HepG2 (cell line): ENCODE measurements around the gene PCGF6. TPM values are rescaled to one million over a fixed set of nuclear protein-coding genes. Genes with fewer than 3 reads are reported as not detected.

Experiments used
- ATF4 ChIP-seq, 2 experiments: fragments of 450-650 bp in 1 of 2; sonication (generic) in 1 of 2; formaldehyde crosslinking; IDR thresholded peaks; 2 replicates each; pipeline versions ENCODE4 v1.5.0 to v1.8.0; 2020 to 2022; ENCODE audit warnings: mild to moderate bottlenecking in 1 of 2, missing genetic modification reagents in 1 of 2
- EED ChIP-seq: sonication (generic); formaldehyde crosslinking; IDR thresholded peaks from 2 replicates; pipeline ENCODE4 v1.5.0; 2020; ENCODE audit warnings: mild to moderate bottlenecking, missing genetic modification reagents
- KLF6 ChIP-seq: IDR thresholded peaks from 2 replicates; pipeline ENCODE4 v1.8.0; 2016; ENCODE audit warnings: missing biosample characterization, missing genetic modification reagents
- MAZ ChIP-seq, 2 experiments: sonication (generic) in 1 of 2; formaldehyde crosslinking in 1 of 2; IDR thresholded peaks; 2 replicates each; pipeline versions ENCODE4 v1.5.0 to v1.6.1; 2012 to 2020; ENCODE audit warnings: low read depth in 2 of 2, mild to moderate bottlenecking in 2 of 2, borderline replicate concordance in 1 of 2, improper control_type of control experiment in 1 of 2, low read length in 1 of 2, missing genetic modification reagents in 1 of 2, moderate library complexity in 1 of 2
- PBX2 ChIP-seq: IDR thresholded peaks from 2 replicates; pipeline ENCODE4 v1.6.1; 2016; ENCODE audit warnings: control low read depth
- REST ChIP-seq, 2 experiments: IDR thresholded peaks; 2 replicates each; pipeline ENCODE4 v1.6.1; 2011 to 2012; ENCODE audit warnings: low read length in 2 of 2, borderline replicate concordance in 1 of 2, low read depth in 1 of 2, mild to moderate bottlenecking in 1 of 2, moderate library complexity in 1 of 2
- SMARCE1 ChIP-seq: fragments of 450-650 bp; IDR thresholded peaks from 2 replicates; pipeline ENCODE4 v1.6.1; 2017; ENCODE audit warnings: borderline replicate concordance
- ZBTB38 ChIP-seq: sonication (generic); formaldehyde crosslinking; IDR thresholded peaks from 2 replicates; pipeline ENCODE4 v1.5.1; 2020; ENCODE audit warnings: mild to moderate bottlenecking, missing genetic modification reagents
- ZC3H4 ChIP-seq: sonication (generic); formaldehyde crosslinking; IDR thresholded peaks from 2 replicates; pipeline ENCODE4 v1.4.0; 2020; ENCODE audit warnings: missing genetic modification reagents, borderline replicate concordance
- ZNF263 ChIP-seq: sonication (generic); formaldehyde crosslinking; IDR thresholded peaks from 2 replicates; pipeline ENCODE4 v1.4.0; 2020; ENCODE audit warnings: missing genetic modification reagents
- ZNF30 ChIP-seq: sonication (generic); formaldehyde crosslinking; IDR thresholded peaks from 2 replicates; pipeline ENCODE4 v1.5.0; 2020; ENCODE audit warnings: mild to moderate bottlenecking, missing genetic modification reagents
- ZNF747 ChIP-seq: sonication (generic); formaldehyde crosslinking; IDR thresholded peaks from 2 replicates; pipeline ENCODE4 v1.8.1; 2023; ENCODE audit warnings: missing genetic modification reagents, mild to moderate bottlenecking, borderline replicate concordance
- ZNF777 ChIP-seq: sonication (generic); formaldehyde crosslinking; IDR thresholded peaks from 2 replicates; pipeline ENCODE4 v1.4.0; 2020; ENCODE audit warnings: missing genetic modification reagents
- ZSCAN29 ChIP-seq: sonication (generic); formaldehyde crosslinking; conservative IDR thresholded peaks from 2 replicates; pipeline ENCODE4 v1.4.0; 2020; ENCODE audit warnings: mild to moderate bottlenecking, missing genetic modification reagents
- polyA plus RNA-seq, 8 experiments: library from polyadenylated mRNA; depleted of rRNA in 3 of 8; stranded (reverse) in 7 of 8; unstranded in 1 of 8; fragments of >200 nt; fragmentation: Illumina TruSeq in 4 of 8; extraction: Trizol in 4 of 8; gene quantifications; 2 replicates each; pipeline versions ENCODE4 v1.2.1 to v1.2.3, GENCODE V29; 2011 to 2016; ENCODE audit warnings: low read depth in 4 of 8, missing spikeins in 1 of 8, mixed read lengths in 1 of 8; ENCODE audit not compliant: insufficient read depth in 1 of 8
- total RNA-seq, 5 experiments: library from RNA; depleted of rRNA; stranded (reverse); fragments of >200 nt; fragmentation: Illumina TruSeq; extraction: Trizol; gene quantifications; 2 replicates each; pipeline ENCODE4 v1.2.3, GENCODE V29; 2016; ENCODE audit warnings: low read depth in 1 of 5
- TF ChIP-seq, protein P1 (sequence below): sonication (generic); formaldehyde crosslinking; IDR thresholded peaks from 2 replicates; pipeline ENCODE4 v1.4.0; 2020; ENCODE audit warnings: mild to moderate bottlenecking, missing genetic modification reagents

Gene PCGF6
- total and polyA plus RNA-seq, 2 of the 13 experiments (the other 11 are each of a cell fraction or from before 2014, with no cell fraction given) = 5.2 to 19.4 TPM

DNA sequence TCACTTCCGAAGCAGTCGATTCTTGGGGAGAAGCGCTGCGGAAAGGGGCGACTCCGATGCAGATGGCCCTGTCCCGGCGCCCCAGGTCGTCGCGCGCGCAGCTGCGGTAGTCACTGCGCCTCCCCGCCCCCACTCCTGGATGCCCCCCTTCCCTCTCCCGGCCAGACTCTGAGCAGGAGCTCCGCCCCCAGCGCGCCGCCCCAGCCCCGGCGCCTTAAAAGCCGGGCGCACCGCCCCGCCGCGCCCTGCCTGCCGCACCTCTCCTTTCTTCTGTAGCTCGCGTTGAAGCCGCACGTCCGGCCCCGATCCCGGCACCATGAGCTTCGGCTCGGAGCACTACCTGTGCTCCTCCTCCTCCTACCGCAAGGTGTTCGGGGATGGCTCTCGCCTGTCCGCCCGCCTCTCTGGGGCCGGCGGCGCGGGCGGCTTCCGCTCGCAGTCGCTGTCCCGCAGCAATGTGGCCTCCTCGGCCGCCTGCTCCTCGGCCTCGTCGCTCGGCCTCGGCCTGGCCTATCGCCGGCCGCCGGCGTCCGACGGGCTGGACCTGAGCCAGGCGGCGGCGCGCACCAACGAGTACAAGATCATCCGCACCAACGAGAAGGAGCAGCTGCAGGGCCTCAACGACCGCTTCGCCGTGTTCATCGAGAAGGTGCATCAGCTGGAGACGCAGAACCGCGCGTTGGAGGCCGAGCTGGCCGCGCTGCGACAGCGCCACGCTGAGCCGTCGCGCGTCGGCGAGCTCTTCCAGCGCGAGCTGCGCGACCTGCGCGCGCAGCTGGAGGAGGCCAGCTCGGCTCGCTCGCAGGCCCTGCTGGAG lies 73.8 kb downstream of the PCGF6 start, which contains the start of gene INA (continued):
- TF ChIP-seq ZBTB38 (CRISPR knock-in tag) (0 out of 2 replicates have a peak, but pooled peaks have one; percentile 23), REST (IDR thresholded peaks at IDR 0.05; ENCODE audit: borderline replicate concordance in 1 of 2, low read depth in 1 of 2, low read length in 2 of 2) (peak in 1 of 2 experiments; percentile 7; a peak in 2 of 4 replicates), MAZ (IDR thresholded peaks at IDR 0.05; ENCODE audit: borderline replicate concordance, low read depth, low read length) (no peak), MAZ (CRISPR knock-in tag; IDR thresholded peaks at IDR 0.05; ENCODE audit: low read depth) (0 out of 2 replicates have a peak, but pooled peaks have one; percentile 21), PBX2 (CRISPR knock-in tag) (no peak), ZSCAN29 (CRISPR knock-in tag) (no peak), KLF6 (no peak), ZNF777 (CRISPR knock-in tag) (peak; percentile 35; the same call in 1 of the 2 replicates), ZC3H4 (CRISPR knock-in tag) (no peak), EED (CRISPR knock-in tag) (no peak), ZNF747 (CRISPR knock-in tag) (no peak), ZNF263 (CRISPR knock-in tag) (peak; percentile 83), SMARCE1 (no peak), ATF4 (CRISPR knock-in tag; IDR thresholded peaks at IDR 0.05) (no peak), ZNF30 (CRISPR knock-in tag) (no peak)
- TF ChIP-seq, protein P1, sequence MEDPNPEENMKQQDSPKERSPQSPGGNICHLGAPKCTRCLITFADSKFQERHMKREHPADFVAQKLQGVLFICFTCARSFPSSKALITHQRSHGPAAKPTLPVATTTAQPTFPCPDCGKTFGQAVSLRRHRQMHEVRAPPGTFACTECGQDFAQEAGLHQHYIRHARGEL = no peak
